OCI-LY3 (cell line): Measurements from ENCODE around the gene SUMF1.

Source experiments
- EZH2phosphoT487 ChIP-seq: fragments of 200-600 bp; shearing (Covaris generic); IDR thresholded peaks from 2 replicates; pipeline ENCODE4 v1.6.1; 2018; ENCODE audit warnings: antibody characterized with exemption, mixed run types, low read depth
- TF ChIP-seq, protein P1 (sequence below): fragments of 200-600, 300-600 bp; sonication (generic); IDR thresholded peaks from 2 replicates; pipeline ENCODE4 v1.5.1; 2014; ENCODE audit warnings: antibody characterized with exemption, low read length, low read depth

DNA sequence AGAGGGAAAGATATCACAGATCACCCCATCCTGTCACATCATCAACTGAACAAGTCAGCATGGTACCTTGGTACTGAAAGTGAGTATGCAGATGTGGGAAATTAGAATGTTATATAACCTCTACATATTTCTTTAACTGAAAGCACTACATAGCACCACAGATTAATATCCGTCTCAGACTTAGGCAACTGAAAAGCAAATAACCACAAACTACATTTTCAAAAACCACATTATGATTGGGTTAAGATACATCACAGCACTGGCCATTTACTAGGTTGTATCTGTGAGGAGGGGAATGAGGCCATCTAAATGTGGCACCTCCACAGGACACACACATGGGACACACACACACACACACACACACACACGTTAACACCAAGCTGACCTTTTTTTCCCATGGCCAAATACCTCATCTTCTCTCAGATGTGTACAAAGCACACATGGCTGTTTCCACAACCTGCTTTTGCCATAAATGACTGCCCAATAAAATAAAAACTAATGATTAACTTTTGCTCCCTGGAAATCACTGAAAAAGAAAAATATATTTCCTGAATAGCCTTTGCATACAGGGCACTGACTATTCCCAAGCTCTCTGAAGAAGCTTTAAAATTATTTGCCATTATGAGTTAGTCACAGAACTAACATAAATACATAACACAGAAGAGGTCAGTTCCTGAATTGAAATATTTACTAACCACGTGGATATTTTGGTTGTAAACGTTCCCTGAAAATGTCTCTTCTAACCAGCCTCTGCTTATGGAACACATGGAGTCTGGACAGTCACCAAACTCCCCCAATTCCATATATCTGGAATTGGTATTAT lies 60.1 kb downstream of the SUMF1 start:
- TF ChIP-seq, protein P1, sequence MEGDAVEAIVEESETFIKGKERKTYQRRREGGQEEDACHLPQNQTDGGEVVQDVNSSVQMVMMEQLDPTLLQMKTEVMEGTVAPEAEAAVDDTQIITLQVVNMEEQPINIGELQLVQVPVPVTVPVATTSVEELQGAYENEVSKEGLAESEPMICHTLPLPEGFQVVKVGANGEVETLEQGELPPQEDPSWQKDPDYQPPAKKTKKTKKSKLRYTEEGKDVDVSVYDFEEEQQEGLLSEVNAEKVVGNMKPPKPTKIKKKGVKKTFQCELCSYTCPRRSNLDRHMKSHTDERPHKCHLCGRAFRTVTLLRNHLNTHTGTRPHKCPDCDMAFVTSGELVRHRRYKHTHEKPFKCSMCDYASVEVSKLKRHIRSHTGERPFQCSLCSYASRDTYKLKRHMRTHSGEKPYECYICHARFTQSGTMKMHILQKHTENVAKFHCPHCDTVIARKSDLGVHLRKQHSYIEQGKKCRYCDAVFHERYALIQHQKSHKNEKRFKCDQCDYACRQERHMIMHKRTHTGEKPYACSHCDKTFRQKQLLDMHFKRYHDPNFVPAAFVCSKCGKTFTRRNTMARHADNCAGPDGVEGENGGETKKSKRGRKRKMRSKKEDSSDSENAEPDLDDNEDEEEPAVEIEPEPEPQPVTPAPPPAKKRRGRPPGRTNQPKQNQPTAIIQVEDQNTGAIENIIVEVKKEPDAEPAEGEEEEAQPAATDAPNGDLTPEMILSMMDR = no peak
- no peak for TF ChIP-seq EZH2phosphoT487
